HG02571 (cell line): Measurements from ENCODE around the gene LPAR5.

Experiments
- ATAC-seq: cut with Tn5 transposase; IDR thresholded peaks from one replicate; pipeline ENCODE4 v1.9.1; 2021; ENCODE audit warnings: mild to moderate bottlenecking, moderate library complexity; ENCODE audit not compliant: unreplicated experiment

LPAR5 gene

DNA sequence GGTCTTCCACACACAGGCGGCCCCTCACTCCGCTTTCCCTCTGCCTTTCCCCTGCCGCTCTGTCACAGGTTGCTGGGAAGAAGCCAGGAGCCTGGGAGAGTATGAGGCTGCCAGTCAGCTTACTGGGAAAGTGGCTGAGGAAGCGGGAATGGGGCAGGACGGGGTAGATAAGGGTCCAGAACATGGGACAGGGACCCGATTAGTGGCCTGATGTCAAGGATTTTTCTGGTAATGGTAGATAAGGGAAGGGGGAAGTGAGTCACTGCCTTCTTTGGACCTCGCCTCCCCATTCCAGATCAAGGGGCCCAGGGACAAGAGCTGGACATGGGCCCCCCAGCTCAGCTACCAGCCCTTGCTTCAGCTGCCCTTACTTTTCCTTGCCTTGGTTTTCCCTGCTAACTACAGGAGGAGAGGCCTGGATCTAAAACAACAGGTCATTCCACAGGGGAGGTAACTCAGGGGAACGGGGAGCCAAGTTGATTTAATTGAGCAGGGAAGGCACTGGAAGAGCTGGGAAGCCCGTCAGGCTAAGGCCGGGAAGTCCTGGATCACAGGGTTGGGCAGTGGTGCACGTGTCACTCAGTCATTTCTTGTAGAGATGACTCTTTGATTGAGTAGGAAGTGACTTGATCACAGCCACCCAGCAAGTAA is 3.5 kb upstream of the LPAR5 start:
- ATAC-seq, result no peak

- ATAC-seq, result no peak
These were observed 2.5 kb upstream of the LPAR5 start for GRCh38 chr12:6638305-6638704.

- no peak for ATAC-seq
These were observed 344 bp downstream of the LPAR5 start for GRCh38 chr12:6635375-6635855.

DNA sequence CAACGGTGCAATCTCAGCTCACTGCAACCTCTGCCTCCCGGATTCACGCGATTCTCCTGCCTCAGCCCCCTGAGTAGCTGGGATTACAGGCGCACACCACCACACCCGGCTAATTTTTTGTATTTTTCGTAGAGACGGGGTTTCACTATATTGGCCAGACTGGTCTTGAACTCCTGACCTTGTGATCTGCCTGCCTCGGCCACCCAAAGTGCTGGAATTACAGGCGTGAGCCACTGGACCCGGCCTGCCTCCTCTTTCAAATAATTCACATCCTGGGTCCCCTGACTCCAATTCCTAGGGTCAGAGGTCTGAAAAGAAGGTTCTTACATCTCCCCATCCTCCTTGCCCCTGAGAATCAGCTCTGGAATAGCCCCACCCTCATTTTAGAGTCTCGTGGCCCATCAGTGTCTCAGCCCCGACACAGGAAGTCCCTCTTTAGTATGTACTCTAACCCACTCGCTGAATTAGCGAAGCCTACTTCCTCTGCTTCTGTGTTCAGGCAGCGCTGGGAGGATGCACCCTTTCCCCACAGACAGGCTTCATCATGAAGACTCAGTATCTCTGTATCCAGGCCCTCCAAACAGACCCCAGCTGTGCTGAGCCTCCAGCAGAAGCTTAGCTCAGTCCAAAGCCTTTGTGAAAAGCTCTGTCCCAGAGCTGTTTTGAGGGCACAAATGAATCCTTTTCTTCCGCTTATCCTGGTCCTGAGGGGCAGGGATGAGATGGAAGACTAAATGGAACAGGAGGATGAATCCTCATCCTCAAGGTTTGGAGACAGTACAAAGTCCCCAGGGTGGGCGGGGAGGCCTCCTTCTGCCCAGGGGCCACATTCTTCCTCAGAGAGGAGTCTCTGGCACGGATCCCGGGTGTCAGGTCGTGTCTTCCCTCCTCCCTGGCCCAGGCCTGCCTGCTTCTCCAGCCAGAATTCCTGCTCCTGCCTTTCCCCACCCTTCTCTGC is 3.5 kb downstream of the LPAR5 start:
- peak; percentile 53 for ATAC-seq

DNA sequence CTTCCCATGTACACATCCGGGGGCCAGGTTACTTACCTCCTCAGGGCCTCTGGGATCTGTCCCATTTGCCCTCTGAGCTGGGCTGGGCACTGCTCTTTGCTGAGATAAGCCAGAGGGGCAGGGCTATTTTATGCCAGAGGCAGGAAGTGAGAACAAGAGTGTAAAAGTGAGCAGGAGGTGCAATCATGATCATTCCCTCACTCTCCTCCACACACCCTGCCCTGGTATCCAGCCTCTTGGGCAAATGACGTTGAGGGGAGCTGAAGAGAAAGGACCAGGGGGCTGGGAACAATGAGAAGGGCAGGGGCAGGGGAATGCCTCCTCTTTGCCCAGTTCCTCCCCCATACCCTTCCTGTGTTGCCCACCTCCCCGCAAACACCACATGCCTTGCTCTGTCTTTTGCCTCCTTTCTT is 4.2 kb downstream of the LPAR5 start:
- ATAC-seq, result no peak

GRCh38 chr12:6630736-6631135 is 5.0 kb downstream of the LPAR5 start:
- no peak for ATAC-seq

GRCh38 chr12:6627616-6628015 is 8.1 kb downstream of the LPAR5 start:
- ATAC-seq, result no peak

DNA sequence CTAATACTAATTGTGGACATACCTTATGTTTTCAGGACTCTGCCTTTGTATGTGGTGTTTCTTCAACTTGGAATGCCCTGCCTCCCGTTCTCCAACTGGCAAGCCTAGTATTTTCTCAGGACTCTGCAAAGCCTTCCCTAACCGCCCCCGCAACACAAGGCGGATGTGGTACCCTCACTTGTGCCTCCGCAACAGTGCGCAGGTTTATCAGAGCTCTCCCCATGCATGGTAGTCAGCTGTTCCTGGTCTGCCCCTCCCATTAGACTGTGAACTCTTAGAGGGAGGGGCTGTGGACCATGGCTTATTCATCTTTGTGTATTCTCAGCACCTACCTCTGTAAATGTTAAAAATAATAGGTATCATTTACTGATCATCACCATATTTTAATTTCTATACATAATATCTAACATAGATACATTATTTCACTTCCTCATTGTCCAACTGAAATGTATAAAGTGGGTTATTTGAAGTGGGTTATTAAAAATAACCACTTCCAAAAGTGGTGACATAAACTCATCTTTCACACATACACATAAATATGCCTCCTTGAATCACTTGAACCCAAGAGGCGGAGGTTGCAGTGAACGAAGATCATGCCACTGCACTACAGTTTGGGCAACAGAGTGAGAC is 9.0 kb downstream of the LPAR5 start:
- ATAC-seq, result no peak

DNA sequence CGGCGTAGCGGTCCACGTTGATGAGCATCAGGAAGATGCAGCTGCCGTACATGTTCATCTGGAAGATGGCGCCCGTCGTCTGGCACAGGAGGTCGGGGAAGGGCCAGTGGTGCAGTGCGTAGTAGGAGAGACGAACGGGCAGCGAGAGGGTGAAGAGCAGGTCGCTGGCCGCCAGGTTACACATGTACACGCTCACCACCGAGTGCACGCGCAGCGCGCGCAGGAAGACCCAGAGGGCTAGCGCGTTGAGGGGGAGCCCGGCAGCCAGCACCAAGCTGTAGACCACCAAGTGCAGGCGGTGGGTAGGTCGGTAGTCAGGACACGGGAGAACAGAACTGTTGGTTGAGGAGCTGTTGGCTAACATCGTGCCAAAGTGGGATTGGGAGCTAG is 14.9 kb downstream of the LPAR5 start:
- ATAC-seq, result no peak

GRCh38 chr12:6620137-6620884 is 15.4 kb downstream of the LPAR5 start:
- ATAC-seq, result no peak

GRCh38 chr12:6618483-6619225 is 17.1 kb downstream of the LPAR5 start:
- no peak for ATAC-seq

DNA sequence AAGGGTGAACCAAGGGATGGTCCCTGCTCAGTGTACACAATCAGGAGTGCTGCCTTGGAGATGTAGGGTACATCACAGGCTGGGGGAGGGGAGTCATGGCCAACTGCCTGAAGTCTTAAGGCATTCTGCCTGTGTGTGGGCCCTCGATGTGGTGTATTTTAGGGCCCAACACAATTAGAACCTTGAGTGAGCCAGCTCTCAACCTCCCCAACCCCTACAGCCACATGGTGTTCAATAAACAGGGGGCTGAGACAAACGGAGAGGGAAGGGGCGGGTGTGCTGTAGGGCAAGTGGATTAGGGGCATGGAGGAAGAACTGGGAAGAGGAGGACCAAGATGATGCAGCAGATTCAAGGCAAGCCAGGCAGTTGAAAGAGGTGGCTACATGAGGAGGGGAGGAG is 20.0 kb downstream of the LPAR5 start:
- ATAC-seq, result no peak

DNA sequence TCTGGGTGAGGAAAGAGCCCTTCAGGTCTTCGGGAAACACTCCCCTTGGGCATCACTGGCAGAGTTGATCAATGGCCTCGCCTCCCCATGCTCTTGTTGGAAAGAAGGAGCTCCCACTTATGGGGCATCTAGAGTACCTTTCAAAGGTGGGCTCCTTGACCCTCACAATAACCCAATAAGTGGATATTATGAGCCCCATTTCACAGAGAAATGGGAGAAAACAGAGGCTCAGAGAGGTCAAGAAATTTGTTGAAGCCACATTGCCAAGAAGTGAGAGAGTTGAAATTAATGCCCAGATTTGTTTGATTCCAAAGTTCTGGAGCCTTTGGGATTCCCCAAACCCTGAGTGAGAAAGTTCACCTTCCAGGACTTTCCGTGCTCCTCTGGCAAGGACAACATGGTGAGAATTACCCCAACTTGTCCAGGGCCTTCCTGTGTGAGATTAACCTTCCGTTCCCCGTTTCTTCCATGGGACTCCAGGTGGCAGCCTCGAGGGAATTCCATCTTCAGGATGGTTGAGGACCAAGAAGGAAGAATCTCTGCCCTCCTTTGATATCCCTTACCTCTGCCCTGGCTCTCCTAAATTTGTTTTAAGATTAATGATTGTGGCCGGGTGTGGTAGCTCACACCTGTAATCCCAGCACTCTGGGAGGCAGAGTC is 21.1 kb downstream of the LPAR5 start:
- no peak for ATAC-seq

DNA sequence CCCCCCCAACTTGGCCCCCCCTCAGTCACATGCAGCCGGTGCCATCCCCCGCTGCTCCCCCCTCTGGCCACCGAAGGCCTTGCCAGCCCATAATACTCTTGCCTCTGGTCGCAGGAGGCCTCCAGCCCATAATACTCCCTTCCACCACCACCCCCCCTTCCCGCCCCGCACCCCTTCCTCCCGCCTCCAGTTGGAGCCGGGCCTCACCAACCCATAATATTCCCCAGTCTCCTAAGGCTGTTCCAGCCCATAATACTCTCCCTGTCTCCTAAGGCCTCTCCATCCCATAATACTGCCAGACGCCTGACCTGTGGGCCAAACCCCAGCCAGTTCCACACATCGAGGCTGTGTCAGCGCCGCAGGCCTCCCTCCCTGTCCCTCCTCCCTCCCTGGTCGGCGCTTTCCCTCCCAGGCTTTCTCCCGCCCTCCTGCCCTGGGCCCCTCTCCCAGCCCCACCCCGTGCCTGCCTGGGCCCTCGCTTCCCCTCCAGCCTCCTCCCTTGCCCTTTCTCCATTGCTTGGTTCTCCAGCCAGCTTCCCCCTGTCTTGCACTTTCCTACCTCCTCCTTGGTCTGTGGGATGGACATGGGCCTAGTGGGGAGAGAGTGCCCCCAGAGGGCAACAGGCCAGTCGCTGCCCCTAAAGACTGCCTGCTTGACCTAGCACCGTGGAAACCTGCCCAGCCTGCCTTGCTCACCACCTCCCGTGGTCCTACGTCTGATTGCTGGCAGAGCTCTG is 21.8 kb downstream of the LPAR5 start:
- no peak for ATAC-seq

DNA sequence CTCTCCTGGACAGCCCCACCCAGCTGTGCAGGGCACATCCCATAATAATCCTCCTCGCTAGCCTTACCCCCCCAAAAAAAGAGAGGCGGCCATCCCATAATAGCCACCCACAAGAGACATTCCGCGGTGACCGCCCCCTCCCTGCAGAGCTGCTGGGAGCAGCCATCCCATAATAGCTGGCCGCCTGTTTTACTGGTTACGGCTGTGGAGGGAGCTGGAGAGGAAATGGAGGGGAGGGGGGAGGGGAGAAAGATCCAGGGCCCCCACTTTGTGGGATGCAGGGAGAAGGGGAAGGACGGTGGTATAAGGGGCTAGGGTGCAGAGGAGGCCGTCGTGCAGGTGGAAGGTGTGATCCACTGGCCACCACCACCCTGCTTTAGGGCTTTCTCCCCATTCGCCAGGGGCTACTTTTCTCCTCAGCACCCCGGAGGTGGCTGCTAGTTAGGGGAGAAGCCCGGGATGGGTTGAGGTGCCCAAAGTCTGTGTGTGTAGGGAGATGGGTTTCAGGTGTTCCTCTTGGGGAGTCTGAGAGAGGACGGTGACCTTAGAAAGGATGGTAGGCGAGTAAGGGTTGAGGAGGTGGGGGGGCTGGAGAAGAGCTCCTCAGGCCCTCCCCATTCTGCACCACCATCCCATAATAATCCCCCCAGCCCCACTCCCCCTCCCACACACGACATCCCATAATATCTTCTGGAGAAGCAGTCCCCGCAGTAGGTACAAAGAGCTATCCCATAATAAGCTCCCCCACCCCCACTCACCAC is 22.6 kb downstream of the LPAR5 start:
- no peak for ATAC-seq

DNA sequence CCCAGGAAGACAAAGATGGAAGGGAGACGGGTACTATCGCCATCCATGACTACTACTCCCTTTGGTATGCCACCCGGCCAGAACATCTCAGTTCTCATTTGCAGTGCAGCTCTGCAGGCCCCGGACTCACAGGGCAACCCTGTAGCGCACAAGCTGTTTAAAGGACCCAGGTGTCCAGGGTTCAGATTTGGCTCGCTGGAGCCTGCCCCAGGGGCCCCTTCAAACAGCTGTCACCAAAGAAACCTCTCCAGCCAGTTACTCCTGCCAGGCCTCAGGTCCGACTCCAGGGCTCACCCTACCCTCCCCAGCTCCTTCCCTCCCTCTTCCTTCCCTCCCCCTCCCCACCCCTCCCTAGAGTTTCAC is 23.1 kb downstream of the LPAR5 start:
- ATAC-seq, result no peak

- ATAC-seq, result no peak
These were observed 23.5 kb downstream of the LPAR5 start for GRCh38 chr12:6612247-6612646.

- ATAC-seq, result no peak
These were observed 27.0 kb downstream of the LPAR5 start for GRCh38 chr12:6608592-6609281.
